WTC11 (cell line): ENCODE measurements around the gene SLC28A1.

ENCODE experiments used
- ATF3 ChIP-seq: sonication (generic); formaldehyde crosslinking; conservative IDR thresholded peaks from 2 replicates; pipeline ENCODE4 v1.8.1; 2022; ENCODE audit warnings: mild to moderate bottlenecking, missing genetic modification reagents
- CTCF ChIP-seq: fragments of 200-600 bp; IDR thresholded peaks from 2 replicates; pipeline ENCODE4 v1.8.0; 2022; ENCODE audit warnings: antibody characterized with exemption
- E2F5 ChIP-seq: sonication (generic); formaldehyde crosslinking; IDR thresholded peaks from 2 replicates; pipeline ENCODE4 v1.8.1; 2022; ENCODE audit warnings: mild to moderate bottlenecking, moderate library complexity, missing genetic modification reagents
- ELF4 ChIP-seq: sonication (generic); formaldehyde crosslinking; IDR thresholded peaks from 2 replicates; pipeline ENCODE4 v1.8.1; 2022; ENCODE audit warnings: low read depth, mild to moderate bottlenecking, moderate library complexity, missing genetic modification reagents
- GRHL2 ChIP-seq: fragments of 250-450 bp; sonication (Bioruptor Pico); IDR thresholded peaks from 2 replicates; pipeline ENCODE4 v1.8.0; 2022; ENCODE audit warnings: mild to moderate bottlenecking, moderate library complexity; ENCODE audit not compliant: insufficient replicate concordance, severe bottlenecking
- GTF2I ChIP-seq: fragments of 250-450 bp; sonication (Bioruptor Pico); conservative IDR thresholded peaks from 2 replicates; pipeline ENCODE4 v1.4.0; 2021; ENCODE audit warnings: mild to moderate bottlenecking
- JUN ChIP-seq: sonication (generic); formaldehyde crosslinking; IDR thresholded peaks from 2 replicates; pipeline ENCODE4 v1.8.0; 2023; ENCODE audit warnings: mild to moderate bottlenecking, missing genetic modification reagents
- MAX ChIP-seq: sonication (generic); formaldehyde crosslinking; IDR thresholded peaks from 2 replicates; pipeline ENCODE4 v1.8.0; 2022; ENCODE audit warnings: mild to moderate bottlenecking, missing genetic modification reagents
- SP1 ChIP-seq: sonication (generic); formaldehyde crosslinking; conservative IDR thresholded peaks from 2 replicates; pipeline ENCODE4 v1.8.1; 2022; ENCODE audit warnings: missing genetic modification reagents
- USF2 ChIP-seq: sonication (generic); formaldehyde crosslinking; IDR thresholded peaks from 2 replicates; pipeline ENCODE4 v1.8.1; 2023; ENCODE audit warnings: mild to moderate bottlenecking, missing genetic modification reagents, moderate library complexity
- ZNF532 ChIP-seq: fragments of 250-450 bp; sonication (Bioruptor Pico); IDR thresholded peaks from 2 replicates; pipeline ENCODE4 v1.9.0; 2021; ENCODE audit warnings: mild to moderate bottlenecking, borderline replicate concordance

GRCh38 chr15:84859144-84859543 lies 25.3 kb upstream of the SLC28A1 start:
- TF ChIP-seq ZNF532 (CRISPR knock-in tag) (no peak), CTCF (no peak), ATF3 (no peak), E2F5 (CRISPR knock-in tag) (no peak), GTF2I (no peak), USF2 (CRISPR knock-in tag) (no peak), SP1 (CRISPR knock-in tag) (no peak), ELF4 (no peak), JUN (CRISPR knock-in tag) (no peak), MAX (no peak), GRHL2 (CRISPR knock-in tag) (no peak)
